NCI-H1417 (cell line): ENCODE results near the gene HBS1L.

Experiments used
- DNase-seq, 3 experiments: peaks; one replicate each; lab custom pipeline; 2025; lab: John Stamatoyannopoulos, UW

HBS1L gene

GRCh38 chr6:135036731-135037420 is 17.7 kb downstream of the HBS1L start:
- DNase-seq = no peak

- DNase-seq = no peak
These were observed 21.4 kb downstream of the HBS1L start for GRCh38 chr6:135033238-135033637.

- DNase-seq = no peak
These were observed 24.0 kb downstream of the HBS1L start for GRCh38 chr6:135030532-135031178.

- no peak for DNase-seq
These were observed 24.6 kb downstream of the HBS1L start for GRCh38 chr6:135030056-135030473.

GRCh38 chr6:135025775-135026174 is 28.8 kb downstream of the HBS1L start:
- no peak for DNase-seq

- DNase-seq = no peak
These were observed 29.4 kb downstream of the HBS1L start for GRCh38 chr6:135025175-135025574.

GRCh38 chr6:135022050-135022697 is 32.4 kb downstream of the HBS1L start:
- no peak for DNase-seq

GRCh38 chr6:135021310-135022049 is 33.1 kb downstream of the HBS1L start:
- DNase-seq = no peak

GRCh38 chr6:135018941-135019340 is 35.7 kb downstream of the HBS1L start:
- DNase-seq = no peak

GRCh38 chr6:135018052-135018451 is 36.6 kb downstream of the HBS1L start:
- no peak for DNase-seq

- DNase-seq = no peak
These were observed 40.2 kb downstream of the HBS1L start for GRCh38 chr6:135014353-135014832.

GRCh38 chr6:135013211-135013610 is 41.4 kb downstream of the HBS1L start:
- no peak for DNase-seq

GRCh38 chr6:135012764-135013163 is 41.9 kb downstream of the HBS1L start:
- DNase-seq = no peak

GRCh38 chr6:135012349-135012748 is 42.3 kb downstream of the HBS1L start:
- DNase-seq = no peak

- no peak for DNase-seq
These were observed 45.7 kb downstream of the HBS1L start for GRCh38 chr6:135008941-135009290.

GRCh38 chr6:135008072-135008940 is 46.3 kb downstream of the HBS1L start:
- DNase-seq = peak in 1 of 3 experiments; percentile 43

- no peak for DNase-seq
These were observed 48.2 kb downstream of the HBS1L start for GRCh38 chr6:135006386-135006914.

- no peak for DNase-seq
These were observed 50.2 kb downstream of the HBS1L start for GRCh38 chr6:135004399-135004798.

GRCh38 chr6:135002974-135003703 is 51.5 kb downstream of the HBS1L start:
- no peak for DNase-seq

- DNase-seq = peak in 1 of 3 experiments; percentile 49
These were observed 52.3 kb downstream of the HBS1L start for GRCh38 chr6:135002229-135002844.
